PC-3 (cell line): ENCODE data around the gene KCTD16.

ENCODE experiments used
- EZH2phosphoT487 ChIP-seq: fragments of 300-600 bp; sonication (generic); IDR thresholded peaks from 2 replicates; pipeline ENCODE4 v1.6.1; 2018; ENCODE audit warnings: mild to moderate bottlenecking, antibody characterized with exemption, low read length, borderline replicate concordance
- TF ChIP-seq, protein P1 (sequence below): fragments of 300-600 bp; sonication (generic); conservative IDR thresholded peaks from 2 replicates; pipeline ENCODE4 v1.5.1; 2017; ENCODE audit warnings: antibody characterized with exemption, low read depth, mild to moderate bottlenecking, low read length

DNA sequence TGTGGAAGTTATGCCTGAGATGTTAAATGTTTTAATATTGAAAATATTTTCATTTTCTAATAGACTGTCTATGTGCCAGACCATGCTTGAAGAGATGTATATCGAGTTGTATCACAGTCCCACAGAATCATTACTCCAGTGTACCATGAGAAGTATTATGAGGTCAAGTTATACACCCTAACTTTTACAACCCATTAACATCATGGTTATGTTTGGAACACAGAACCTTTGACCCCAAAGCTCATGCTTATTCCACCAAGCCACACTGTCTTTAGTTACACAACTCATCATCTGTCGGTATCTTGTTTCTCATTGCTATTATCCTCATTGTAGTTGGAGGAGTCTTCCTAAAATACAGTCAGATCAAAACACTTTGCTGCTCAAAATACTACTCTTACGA, 248.0 kb downstream of the KCTD16 start:
- TF ChIP-seq, protein P1, sequence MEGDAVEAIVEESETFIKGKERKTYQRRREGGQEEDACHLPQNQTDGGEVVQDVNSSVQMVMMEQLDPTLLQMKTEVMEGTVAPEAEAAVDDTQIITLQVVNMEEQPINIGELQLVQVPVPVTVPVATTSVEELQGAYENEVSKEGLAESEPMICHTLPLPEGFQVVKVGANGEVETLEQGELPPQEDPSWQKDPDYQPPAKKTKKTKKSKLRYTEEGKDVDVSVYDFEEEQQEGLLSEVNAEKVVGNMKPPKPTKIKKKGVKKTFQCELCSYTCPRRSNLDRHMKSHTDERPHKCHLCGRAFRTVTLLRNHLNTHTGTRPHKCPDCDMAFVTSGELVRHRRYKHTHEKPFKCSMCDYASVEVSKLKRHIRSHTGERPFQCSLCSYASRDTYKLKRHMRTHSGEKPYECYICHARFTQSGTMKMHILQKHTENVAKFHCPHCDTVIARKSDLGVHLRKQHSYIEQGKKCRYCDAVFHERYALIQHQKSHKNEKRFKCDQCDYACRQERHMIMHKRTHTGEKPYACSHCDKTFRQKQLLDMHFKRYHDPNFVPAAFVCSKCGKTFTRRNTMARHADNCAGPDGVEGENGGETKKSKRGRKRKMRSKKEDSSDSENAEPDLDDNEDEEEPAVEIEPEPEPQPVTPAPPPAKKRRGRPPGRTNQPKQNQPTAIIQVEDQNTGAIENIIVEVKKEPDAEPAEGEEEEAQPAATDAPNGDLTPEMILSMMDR = no peak
- no peak for TF ChIP-seq EZH2phosphoT487
